ENCODE measurements around the gene NRF1.
"Not testable (repeated sequence)": the region's sequence is repeated elsewhere in the genome, so short reads cannot be mapped to it uniquely, and the experiment has no call there.

NRF1 gene

GRCh38 chr7:129649128-129649690 is 37.7 kb downstream of the NRF1 start:
- DNase-seq (ENCODE audit: low spot score): no peak

- DNase-seq (ENCODE audit: low spot score): no peak
These were observed 38.7 kb downstream of the NRF1 start for GRCh38 chr7:129650056-129650758.

- DNase-seq (ENCODE audit: low spot score): no peak
These were observed 41.4 kb downstream of the NRF1 start for GRCh38 chr7:129652914-129653313.

- no peak for DNase-seq (ENCODE audit: low spot score)
These were observed 44.3 kb downstream of the NRF1 start for GRCh38 chr7:129655811-129656210.

- no peak for DNase-seq (ENCODE audit: low spot score)
These were observed 45.8 kb downstream of the NRF1 start for GRCh38 chr7:129657363-129657762.

- not testable (repeated sequence) for DNase-seq (ENCODE audit: low spot score)
These were observed 48.4 kb downstream of the NRF1 start for GRCh38 chr7:129659907-129660306.

GRCh38 chr7:129661645-129662182 is 50.2 kb downstream of the NRF1 start:
- no peak for DNase-seq (ENCODE audit: low spot score)

GRCh38 chr7:129663240-129663639 is 51.7 kb downstream of the NRF1 start:
- DNase-seq (ENCODE audit: low spot score): not testable (repeated sequence)

- DNase-seq (ENCODE audit: low spot score): peak; percentile 20
These were observed 52.8 kb downstream of the NRF1 start for GRCh38 chr7:129664029-129665012.

GRCh38 chr7:129665013-129665401 is 53.5 kb downstream of the NRF1 start:
- no peak for DNase-seq (ENCODE audit: low spot score)

- DNase-seq (ENCODE audit: low spot score): no peak
These were observed 55.6 kb downstream of the NRF1 start for GRCh38 chr7:129667116-129667515.

GRCh38 chr7:129667551-129667950 is 56.0 kb downstream of the NRF1 start:
- no peak for DNase-seq (ENCODE audit: low spot score)

GRCh38 chr7:129669901-129670300 is 58.4 kb downstream of the NRF1 start:
- no peak for DNase-seq (ENCODE audit: low spot score)

GRCh38 chr7:129670656-129671055 is 59.1 kb downstream of the NRF1 start:
- no peak for DNase-seq (ENCODE audit: low spot score)

- DNase-seq (ENCODE audit: low spot score): no peak
These were observed 59.7 kb downstream of the NRF1 start for GRCh38 chr7:129671266-129671665.

- not testable (repeated sequence) for DNase-seq (ENCODE audit: low spot score)
These were observed 63.0 kb downstream of the NRF1 start for GRCh38 chr7:129674475-129674874.

- DNase-seq (ENCODE audit: low spot score): no peak
These were observed 64.0 kb downstream of the NRF1 start for GRCh38 chr7:129675521-129675920.

- no peak for DNase-seq (ENCODE audit: low spot score)
These were observed 64.7 kb downstream of the NRF1 start for GRCh38 chr7:129676017-129676897.

- no peak for DNase-seq (ENCODE audit: low spot score)
These were observed 66.3 kb downstream of the NRF1 start for GRCh38 chr7:129677796-129678195.

GRCh38 chr7:129678606-129679005 is 67.1 kb downstream of the NRF1 start:
- no peak for DNase-seq (ENCODE audit: low spot score)

GRCh38 chr7:129680400-129680799 is 68.9 kb downstream of the NRF1 start:
- no peak for DNase-seq (ENCODE audit: low spot score)
